A673 (cell line): ENCODE results near the gene TNFRSF14.

Experiments used
- EZH2 ChIP-seq: fragments of 200-600 bp; sonication (generic); IDR thresholded peaks from 2 replicates; pipeline ENCODE4 v1.6.1; 2017; ENCODE audit warnings: borderline replicate concordance, low read depth, mild to moderate bottlenecking, mixed read lengths, antibody characterized with exemption, low read length; ENCODE audit not compliant: poor library complexity, severe bottlenecking
- TF ChIP-seq, protein P1 (sequence below): fragments of 300-800, 200-600 bp; sonication (generic); conservative IDR thresholded peaks from 2 replicates; pipeline ENCODE4 v1.5.1; 2017; ENCODE audit warnings: low read depth, mild to moderate bottlenecking, antibody characterized with exemption, low read length, moderate library complexity, mixed read lengths

DNA sequence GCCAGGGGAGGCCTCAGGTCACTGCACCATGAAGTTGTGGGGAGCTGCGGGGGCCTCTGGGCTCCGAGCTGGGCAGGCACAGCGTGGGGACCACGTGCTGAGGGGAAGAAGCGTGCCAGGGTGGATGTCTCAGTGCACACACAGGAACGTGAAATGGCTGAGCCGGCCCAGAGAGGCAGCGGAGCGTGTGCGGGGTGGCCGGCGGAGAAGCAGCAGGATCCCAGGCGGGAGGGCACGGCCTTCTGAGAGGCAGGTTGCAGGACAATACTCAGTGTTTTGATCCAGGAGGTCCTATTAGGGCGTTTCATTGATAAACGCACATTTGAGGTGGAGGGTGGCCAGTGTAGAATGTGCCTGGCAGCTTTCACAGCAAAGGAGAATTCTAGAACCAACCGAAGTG, 12.9 kb downstream of the TNFRSF14 start:
- TF ChIP-seq, protein P1, sequence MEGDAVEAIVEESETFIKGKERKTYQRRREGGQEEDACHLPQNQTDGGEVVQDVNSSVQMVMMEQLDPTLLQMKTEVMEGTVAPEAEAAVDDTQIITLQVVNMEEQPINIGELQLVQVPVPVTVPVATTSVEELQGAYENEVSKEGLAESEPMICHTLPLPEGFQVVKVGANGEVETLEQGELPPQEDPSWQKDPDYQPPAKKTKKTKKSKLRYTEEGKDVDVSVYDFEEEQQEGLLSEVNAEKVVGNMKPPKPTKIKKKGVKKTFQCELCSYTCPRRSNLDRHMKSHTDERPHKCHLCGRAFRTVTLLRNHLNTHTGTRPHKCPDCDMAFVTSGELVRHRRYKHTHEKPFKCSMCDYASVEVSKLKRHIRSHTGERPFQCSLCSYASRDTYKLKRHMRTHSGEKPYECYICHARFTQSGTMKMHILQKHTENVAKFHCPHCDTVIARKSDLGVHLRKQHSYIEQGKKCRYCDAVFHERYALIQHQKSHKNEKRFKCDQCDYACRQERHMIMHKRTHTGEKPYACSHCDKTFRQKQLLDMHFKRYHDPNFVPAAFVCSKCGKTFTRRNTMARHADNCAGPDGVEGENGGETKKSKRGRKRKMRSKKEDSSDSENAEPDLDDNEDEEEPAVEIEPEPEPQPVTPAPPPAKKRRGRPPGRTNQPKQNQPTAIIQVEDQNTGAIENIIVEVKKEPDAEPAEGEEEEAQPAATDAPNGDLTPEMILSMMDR, result no peak
- TF ChIP-seq EZH2, result no peak
